IMR-90 (cell line): Measurements from ENCODE around the gene H19. TPM values are rescaled to one million over a fixed set of nuclear protein-coding genes. Genes with fewer than 3 reads are reported as not detected.

ENCODE experiments used
- ATAC-seq: fragments of 200-7000 bp; cut with Tn5 transposase; 2 replicates; pipeline ENCODE4 v1.9.1; 2020; ENCODE audit warnings: low read depth, mild to moderate bottlenecking, moderate library complexity
- BruUV-seq: library from RNA; stranded (reverse); fragments of 400-500 nt; replicated peaks from 2 replicates; lab custom pipeline; 2021; lab: Mats Ljungman, UMichigan
- CTCF ChIA-PET: fragments of 300-600 bp; formaldehyde crosslinking; extraction: SDS; loops from one replicate; lab custom pipeline; 2021; ENCODE audit warnings: antibody characterized with exemption; lab: Yijun Ruan, JAX
- POLR2A ChIA-PET: fragments of 300-600 bp; sonication (Branson Sonifier 250); formaldehyde crosslinking; loops from one replicate; lab custom pipeline; 2022; ENCODE audit warnings: antibody characterized with exemption; ENCODE audit not compliant: unreplicated experiment; lab: Charles Lee
- DNase-seq: peaks from one replicate; pipeline ENCODE4 v3.0.0; 2013
- H2AFZ ChIP-seq: replicated peaks from 2 replicates; pipeline ENCODE3; 2013; ENCODE audit warnings: low read length, mild to moderate bottlenecking; ENCODE audit not compliant: poor library complexity
- H2AK5ac ChIP-seq: 2 replicates; pipeline ENCODE4 v1.6.1; 2013; ENCODE audit warnings: low read depth, low read length, inconsistent platforms
- H2AK9ac ChIP-seq: replicated peaks from 2 replicates; pipeline ENCODE3; 2013; ENCODE audit warnings: mild to moderate bottlenecking, low read depth, low read length, moderate library complexity; ENCODE audit not compliant: poor library complexity
- H2BK120ac ChIP-seq: 2 replicates; pipeline ENCODE4 v1.6.1; 2013; ENCODE audit warnings: low read depth, low read length, inconsistent platforms
- H2BK15ac ChIP-seq: 3 replicates; pipeline ENCODE4 v1.6.1; 2013; ENCODE audit warnings: low read depth, low read length, inconsistent platforms
- H2BK20ac ChIP-seq: 2 replicates; pipeline ENCODE4 v1.6.1; 2013; ENCODE audit warnings: low read depth, mild to moderate bottlenecking, inconsistent platforms, low read length, moderate library complexity
- H2BK5ac ChIP-seq: 2 replicates; pipeline ENCODE4 v1.6.1; 2013; ENCODE audit warnings: mild to moderate bottlenecking, low read depth, low read length, inconsistent platforms; ENCODE audit not compliant: poor library complexity, severe bottlenecking
- H3K14ac ChIP-seq: replicated peaks from 2 replicates; pipeline ENCODE4 v1.6.1; 2013; ENCODE audit warnings: low read depth, low read length, inconsistent platforms
- H3K18ac ChIP-seq: 2 replicates; pipeline ENCODE4 v1.6.1; 2013; ENCODE audit warnings: low read depth, low read length, control low read depth
- H3K23ac ChIP-seq: 2 replicates; pipeline ENCODE4 v1.6.1; 2013; ENCODE audit warnings: low read depth, low read length, inconsistent platforms
- H3K27ac ChIP-seq: 2 replicates; pipeline ENCODE4 v1.5.1; 2013; ENCODE audit warnings: mild to moderate bottlenecking, control low read depth, low read length; ENCODE audit not compliant: insufficient read depth
- H3K27me3 ChIP-seq: 2 replicates; pipeline ENCODE4 v1.6.1; 2013; ENCODE audit warnings: low read length; ENCODE audit not compliant: control insufficient read depth, insufficient read depth
- H3K36me3 ChIP-seq: 2 replicates; pipeline ENCODE4 v1.6.1; 2013; ENCODE audit warnings: low read length, mixed read lengths; ENCODE audit not compliant: control insufficient read depth, insufficient read depth
- H3K4ac ChIP-seq: 2 replicates; pipeline ENCODE4 v1.6.1; 2013; ENCODE audit warnings: low read depth, low read length, inconsistent platforms
- H3K4me1 ChIP-seq: 2 replicates; pipeline ENCODE4 v1.6.1; 2013; ENCODE audit warnings: low read length, mixed read lengths; ENCODE audit not compliant: control insufficient read depth, insufficient read depth
- H3K4me2 ChIP-seq: 2 replicates; pipeline ENCODE4 v1.6.1; 2013; ENCODE audit warnings: low read depth, mild to moderate bottlenecking, control low read depth, low read length, moderate library complexity
- H3K4me3 ChIP-seq: 2 replicates; pipeline ENCODE4 v1.5.1; 2013; ENCODE audit warnings: low read depth, mild to moderate bottlenecking, control low read depth, low read length, moderate library complexity; ENCODE audit not compliant: insufficient read depth
- H3K56ac ChIP-seq: 2 replicates; pipeline ENCODE4 v1.6.1; 2013; ENCODE audit warnings: low read length, inconsistent platforms; ENCODE audit not compliant: insufficient read depth; ENCODE audit errors: extremely low read depth
- H3K79me1 ChIP-seq, 2 experiments: 2 replicates each; pipeline ENCODE4 v1.6.1; 2013; ENCODE audit warnings: low read length in 2 of 2, inconsistent platforms in 1 of 2, low read depth in 1 of 2
- H3K9ac ChIP-seq: 2 replicates; pipeline ENCODE4 v1.6.1; 2013; ENCODE audit warnings: low read depth, low read length, control low read depth
- H3K9me1 ChIP-seq: 2 replicates; pipeline ENCODE4 v1.6.1; 2013; ENCODE audit warnings: low read length, inconsistent platforms; ENCODE audit not compliant: insufficient read depth
- H3K9me3 ChIP-seq: 2 replicates; pipeline ENCODE4 v1.6.1; 2013; ENCODE audit warnings: low read length; ENCODE audit not compliant: control insufficient read depth, insufficient read depth
- H4K20me1 ChIP-seq: 2 replicates; pipeline ENCODE4 v1.6.1; 2013; ENCODE audit warnings: low read length, inconsistent platforms; ENCODE audit not compliant: insufficient read depth
- H4K5ac ChIP-seq: 2 replicates; pipeline ENCODE4 v1.6.1; 2013; ENCODE audit warnings: mild to moderate bottlenecking, low read depth, low read length, control low read depth
- H4K8ac ChIP-seq, 2 experiments: 2 replicates each; pipeline ENCODE4 v1.6.1; 2013; ENCODE audit warnings: low read depth in 2 of 2, low read length in 2 of 2, control low read depth in 1 of 2, inconsistent platforms in 1 of 2
- H4K91ac ChIP-seq: 2 replicates; pipeline ENCODE4 v1.6.1; 2013; ENCODE audit warnings: low read depth, low read length, inconsistent platforms; ENCODE audit not compliant: insufficient read depth
- BHLHE40 ChIP-seq: fragments of 150-350 bp; IDR thresholded peaks from 2 replicates; pipeline ENCODE4 v1.6.1; 2016; ENCODE audit warnings: mild to moderate bottlenecking, low read depth, low read length
- CEBPB ChIP-seq: IDR thresholded peaks from 2 replicates; pipeline ENCODE4 v1.6.1; 2012; ENCODE audit warnings: low read depth, low read length, improper control_type of control experiment
- CHD1 ChIP-seq: IDR thresholded peaks from 2 replicates; pipeline ENCODE4 v1.6.1; 2012; ENCODE audit warnings: low read depth, low read length, improper control_type of control experiment
- FOS ChIP-seq: fragments of 150-350 bp; IDR thresholded peaks from 2 replicates; pipeline ENCODE4 v1.6.1; 2016; ENCODE audit warnings: low read depth, low read length
- MAFK ChIP-seq: IDR thresholded peaks from 2 replicates; pipeline ENCODE4 v1.6.1; 2012; ENCODE audit warnings: low read depth, low read length, improper control_type of control experiment
- MAZ ChIP-seq: IDR thresholded peaks from 2 replicates; pipeline ENCODE4 v1.6.1; 2012; ENCODE audit warnings: low read depth, mild to moderate bottlenecking, low read length, improper control_type of control experiment, moderate library complexity, borderline replicate concordance
- MXI1 ChIP-seq: IDR thresholded peaks from 2 replicates; pipeline ENCODE4 v1.6.1; 2012; ENCODE audit warnings: low read depth, mild to moderate bottlenecking, low read length, moderate library complexity, borderline replicate concordance
- NFE2L2 ChIP-seq: fragments of 150-350 bp; IDR thresholded peaks from 2 replicates; pipeline ENCODE4 v1.6.1; 2016; ENCODE audit warnings: low read depth, mild to moderate bottlenecking, low read length
- POLR2A ChIP-seq: IDR thresholded peaks from 2 replicates; pipeline ENCODE4 v1.6.1; 2012; ENCODE audit warnings: mild to moderate bottlenecking, low read depth, low read length
- RAD21 ChIP-seq: IDR thresholded peaks from 2 replicates; pipeline ENCODE4 v1.6.1; 2012; ENCODE audit warnings: low read length, improper control_type of control experiment
- RCOR1 ChIP-seq: IDR thresholded peaks from 2 replicates; pipeline ENCODE4 v1.6.1; 2012; ENCODE audit warnings: mild to moderate bottlenecking, low read length, improper control_type of control experiment; ENCODE audit not compliant: insufficient replicate concordance
- RFX5 ChIP-seq: IDR thresholded peaks from 2 replicates; pipeline ENCODE4 v1.8.0; 2012; ENCODE audit warnings: low read depth, mild to moderate bottlenecking, low read length, moderate library complexity
- SMC3 ChIP-seq: fragments of 150-350 bp; IDR thresholded peaks from 2 replicates; pipeline ENCODE4 v1.6.1; 2016; ENCODE audit warnings: low read depth, mild to moderate bottlenecking, antibody characterized with exemption, low read length, moderate library complexity
- USF2 ChIP-seq: fragments of 150-350 bp; IDR thresholded peaks from 2 replicates; pipeline ENCODE4 v1.6.1; 2017; ENCODE audit warnings: mild to moderate bottlenecking, antibody characterized with exemption, low read length, low read depth
- WGBS, 2 experiments: methylation state at CpG; one replicate each; pipeline versions ENCODE4 v1.1.5 to v1.1.7; 2013; ENCODE audit warnings: missing lambda C conversion rate in 2 of 2; ENCODE audit not compliant: insufficient read length in 1 of 2; ENCODE audit errors: extremely low coverage in 2 of 2; 5-methylcytosine and 5-hydroxymethylcytosine counted together
- dilution Hi-C: fragments of 300-500 bp; cut with HindIII; formaldehyde crosslinking; loops from one replicate; pipeline ENCODE4 v1.14.3; 2018; ENCODE audit warnings: low sequenced_read_pairs; ENCODE audit not compliant: unreplicated experiment
- in situ Hi-C: fragments of 300-500 bp; cut with MboI; formaldehyde crosslinking; loops from 3 replicates; pipeline ENCODE4 v1.14.3; 2019; ENCODE audit warnings: low sequenced_read_pairs, inconsistent platforms, mixed read lengths
- intact Hi-C: fragments of 100-400 bp; cut with micrococcal nuclease; formaldehyde crosslinking; loops from 2 replicates; pipeline ENCODE4 v1.10.0; 2022
- polyA plus RNA-seq, 3 experiments: library from polyadenylated mRNA; depleted of rRNA; stranded (reverse); fragments of >200 nt; gene quantifications; 2 replicates each; pipeline ENCODE4 v1.2.3, GENCODE V29; 2012; ENCODE audit warnings: low replicate concordance in 1 of 3
- total RNA-seq: library from RNA; depleted of rRNA; stranded (reverse); fragments of >200 nt; gene quantifications from 2 replicates; pipeline ENCODE4 v1.2.3, GENCODE V29; 2012
- TF ChIP-seq, protein P1 (sequence below): fragments of 150-350 bp; IDR thresholded peaks from 2 replicates; pipeline ENCODE4 v1.6.1; 2016; ENCODE audit warnings: low read depth, mild to moderate bottlenecking, low read length, moderate library complexity, borderline replicate concordance
- TF ChIP-seq, protein P2 (sequence below): conservative IDR thresholded peaks from 2 replicates; pipeline ENCODE4 v1.5.1; 2012; ENCODE audit warnings: mild to moderate bottlenecking, low read depth, low read length, improper control_type of control experiment

The H19 gene
- total and polyA plus RNA-seq, 2 of the 4 experiments (the other 2 are of a cell fraction), result 0.41 TPM; not detected in 1

- ATAC-seq (no peak), DNase-seq (no peak)
- Histone ChIP-seq H2BK120ac (no peak overlapping the region), H3K4me1 (no peaks in the 10 kb centered on the region), H3K9ac (no peak overlapping the region), H2BK5ac (no peak overlapping the region), H3K9me1 (no peaks in the 10 kb centered on the region), H3K56ac (no peak overlapping the region), H2BK20ac (no peak overlapping the region), H3K27ac (no peak overlapping the region), H4K5ac (no peak overlapping the region), H4K8ac (no peak overlapping the region), H3K23ac (no peak overlapping the region), H2AK9ac (no peak overlapping the region), H4K20me1 (no peaks in the 10 kb centered on the region), H3K4ac (no peak overlapping the region), H3K9me3 (no peaks in the 10 kb centered on the region), H3K27me3 (no peaks in the 10 kb centered on the region), H3K4me3 (no peak overlapping the region), H2AFZ (no peak overlapping the region), H2BK15ac (no peak overlapping the region), H3K18ac (no peak overlapping the region), H3K36me3 (no peaks in the 10 kb centered on the region), H3K4me2 (no peak overlapping the region), H3K14ac (no peak overlapping the region), H4K91ac (no peak overlapping the region), H2AK5ac (no peak overlapping the region), H3K79me1 (no peaks in the 10 kb centered on the region)
- in situ Hi-C loops (no loop called here), intact Hi-C loops (no loop called here), dilution Hi-C loops (no loop called here)
- no TSS peak for BruUV-seq
- TF ChIP-seq NFE2L2, result no peak
- no peak for TF ChIP-seq SMC3
- TF ChIP-seq CHD1, result no peak
- TF ChIP-seq RAD21, result no peak
- no peak for TF ChIP-seq MAZ
- no peak for TF ChIP-seq FOS
- no peak for TF ChIP-seq POLR2A
- TF ChIP-seq MXI1, result no peak
- no peak for TF ChIP-seq CEBPB
- no peak for TF ChIP-seq MAFK
- no peak for TF ChIP-seq RFX5
- TF ChIP-seq BHLHE40, result no peak
- TF ChIP-seq, protein P1, sequence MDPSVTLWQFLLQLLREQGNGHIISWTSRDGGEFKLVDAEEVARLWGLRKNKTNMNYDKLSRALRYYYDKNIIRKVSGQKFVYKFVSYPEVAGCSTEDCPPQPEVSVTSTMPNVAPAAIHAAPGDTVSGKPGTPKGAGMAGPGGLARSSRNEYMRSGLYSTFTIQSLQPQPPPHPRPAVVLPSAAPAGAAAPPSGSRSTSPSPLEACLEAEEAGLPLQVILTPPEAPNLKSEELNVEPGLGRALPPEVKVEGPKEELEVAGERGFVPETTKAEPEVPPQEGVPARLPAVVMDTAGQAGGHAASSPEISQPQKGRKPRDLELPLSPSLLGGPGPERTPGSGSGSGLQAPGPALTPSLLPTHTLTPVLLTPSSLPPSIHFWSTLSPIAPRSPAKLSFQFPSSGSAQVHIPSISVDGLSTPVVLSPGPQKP, result no peak
- TF ChIP-seq, protein P2, sequence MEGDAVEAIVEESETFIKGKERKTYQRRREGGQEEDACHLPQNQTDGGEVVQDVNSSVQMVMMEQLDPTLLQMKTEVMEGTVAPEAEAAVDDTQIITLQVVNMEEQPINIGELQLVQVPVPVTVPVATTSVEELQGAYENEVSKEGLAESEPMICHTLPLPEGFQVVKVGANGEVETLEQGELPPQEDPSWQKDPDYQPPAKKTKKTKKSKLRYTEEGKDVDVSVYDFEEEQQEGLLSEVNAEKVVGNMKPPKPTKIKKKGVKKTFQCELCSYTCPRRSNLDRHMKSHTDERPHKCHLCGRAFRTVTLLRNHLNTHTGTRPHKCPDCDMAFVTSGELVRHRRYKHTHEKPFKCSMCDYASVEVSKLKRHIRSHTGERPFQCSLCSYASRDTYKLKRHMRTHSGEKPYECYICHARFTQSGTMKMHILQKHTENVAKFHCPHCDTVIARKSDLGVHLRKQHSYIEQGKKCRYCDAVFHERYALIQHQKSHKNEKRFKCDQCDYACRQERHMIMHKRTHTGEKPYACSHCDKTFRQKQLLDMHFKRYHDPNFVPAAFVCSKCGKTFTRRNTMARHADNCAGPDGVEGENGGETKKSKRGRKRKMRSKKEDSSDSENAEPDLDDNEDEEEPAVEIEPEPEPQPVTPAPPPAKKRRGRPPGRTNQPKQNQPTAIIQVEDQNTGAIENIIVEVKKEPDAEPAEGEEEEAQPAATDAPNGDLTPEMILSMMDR, result no peak
- TF ChIP-seq USF2, result no peak
- no peak for TF ChIP-seq RCOR1
- CTCF ChIA-PET, result no interaction called here
- POLR2A ChIA-PET, result no interaction called here
- WGBS, 2 experiments, result no CpG with 5 or more reads among the region's 26 CpGs
These were observed 14.6 kb downstream of the H19 start for GRCh38 chr11:1982873-1983600.
